IMR-90 (cell line): Measurements from ENCODE around the gene PRKCSH. TPM values are rescaled to one million over a fixed set of nuclear protein-coding genes. Genes with fewer than 3 reads are reported as not detected.
A peak's percentile ranks its signal among the peaks of the same experiment; 100 is the strongest.

ENCODE experiments used
- ATAC-seq: fragments of 200-7000 bp; cut with Tn5 transposase; 2 replicates; pipeline ENCODE4 v1.9.1; 2020; ENCODE audit warnings: low read depth, mild to moderate bottlenecking, moderate library complexity
- BruUV-seq: library from RNA; stranded (reverse); fragments of 400-500 nt; replicated peaks from 2 replicates; lab custom pipeline; 2021; lab: Mats Ljungman, UMichigan
- CTCF ChIA-PET: fragments of 300-600 bp; formaldehyde crosslinking; extraction: SDS; loops from one replicate; lab custom pipeline; 2021; ENCODE audit warnings: antibody characterized with exemption; lab: Yijun Ruan, JAX
- POLR2A ChIA-PET: fragments of 300-600 bp; sonication (Branson Sonifier 250); formaldehyde crosslinking; loops from one replicate; lab custom pipeline; 2022; ENCODE audit warnings: antibody characterized with exemption; ENCODE audit not compliant: unreplicated experiment; lab: Charles Lee
- DNase-seq: peaks from one replicate; pipeline ENCODE4 v3.0.0; 2013
- H2AFZ ChIP-seq: replicated peaks from 2 replicates; pipeline ENCODE3; 2013; ENCODE audit warnings: low read length, mild to moderate bottlenecking; ENCODE audit not compliant: poor library complexity
- H2AK5ac ChIP-seq: 2 replicates; pipeline ENCODE4 v1.6.1; 2013; ENCODE audit warnings: low read depth, low read length, inconsistent platforms
- H2AK9ac ChIP-seq: replicated peaks from 2 replicates; pipeline ENCODE3; 2013; ENCODE audit warnings: mild to moderate bottlenecking, low read depth, low read length, moderate library complexity; ENCODE audit not compliant: poor library complexity
- H2BK120ac ChIP-seq: 2 replicates; pipeline ENCODE4 v1.6.1; 2013; ENCODE audit warnings: low read depth, low read length, inconsistent platforms
- H2BK15ac ChIP-seq: 3 replicates; pipeline ENCODE4 v1.6.1; 2013; ENCODE audit warnings: low read depth, low read length, inconsistent platforms
- H2BK20ac ChIP-seq: 2 replicates; pipeline ENCODE4 v1.6.1; 2013; ENCODE audit warnings: low read depth, mild to moderate bottlenecking, inconsistent platforms, low read length, moderate library complexity
- H2BK5ac ChIP-seq: 2 replicates; pipeline ENCODE4 v1.6.1; 2013; ENCODE audit warnings: mild to moderate bottlenecking, low read depth, low read length, inconsistent platforms; ENCODE audit not compliant: poor library complexity, severe bottlenecking
- H3K14ac ChIP-seq: replicated peaks from 2 replicates; pipeline ENCODE4 v1.6.1; 2013; ENCODE audit warnings: low read depth, low read length, inconsistent platforms
- H3K18ac ChIP-seq: 2 replicates; pipeline ENCODE4 v1.6.1; 2013; ENCODE audit warnings: low read depth, low read length, control low read depth
- H3K23ac ChIP-seq: 2 replicates; pipeline ENCODE4 v1.6.1; 2013; ENCODE audit warnings: low read depth, low read length, inconsistent platforms
- H3K27ac ChIP-seq: 2 replicates; pipeline ENCODE4 v1.5.1; 2013; ENCODE audit warnings: mild to moderate bottlenecking, control low read depth, low read length; ENCODE audit not compliant: insufficient read depth
- H3K27me3 ChIP-seq: 2 replicates; pipeline ENCODE4 v1.6.1; 2013; ENCODE audit warnings: low read length; ENCODE audit not compliant: control insufficient read depth, insufficient read depth
- H3K36me3 ChIP-seq: 2 replicates; pipeline ENCODE4 v1.6.1; 2013; ENCODE audit warnings: low read length, mixed read lengths; ENCODE audit not compliant: control insufficient read depth, insufficient read depth
- H3K4ac ChIP-seq: 2 replicates; pipeline ENCODE4 v1.6.1; 2013; ENCODE audit warnings: low read depth, low read length, inconsistent platforms
- H3K4me1 ChIP-seq: 2 replicates; pipeline ENCODE4 v1.6.1; 2013; ENCODE audit warnings: low read length, mixed read lengths; ENCODE audit not compliant: control insufficient read depth, insufficient read depth
- H3K4me2 ChIP-seq: 2 replicates; pipeline ENCODE4 v1.6.1; 2013; ENCODE audit warnings: low read depth, mild to moderate bottlenecking, control low read depth, low read length, moderate library complexity
- H3K4me3 ChIP-seq: 2 replicates; pipeline ENCODE4 v1.5.1; 2013; ENCODE audit warnings: low read depth, mild to moderate bottlenecking, control low read depth, low read length, moderate library complexity; ENCODE audit not compliant: insufficient read depth
- H3K56ac ChIP-seq: 2 replicates; pipeline ENCODE4 v1.6.1; 2013; ENCODE audit warnings: low read length, inconsistent platforms; ENCODE audit not compliant: insufficient read depth; ENCODE audit errors: extremely low read depth
- H3K79me1 ChIP-seq, 2 experiments: 2 replicates each; pipeline ENCODE4 v1.6.1; 2013; ENCODE audit warnings: low read length in 2 of 2, inconsistent platforms in 1 of 2, low read depth in 1 of 2
- H3K9ac ChIP-seq: 2 replicates; pipeline ENCODE4 v1.6.1; 2013; ENCODE audit warnings: low read depth, low read length, control low read depth
- H3K9me1 ChIP-seq: 2 replicates; pipeline ENCODE4 v1.6.1; 2013; ENCODE audit warnings: low read length, inconsistent platforms; ENCODE audit not compliant: insufficient read depth
- H3K9me3 ChIP-seq: 2 replicates; pipeline ENCODE4 v1.6.1; 2013; ENCODE audit warnings: low read length; ENCODE audit not compliant: control insufficient read depth, insufficient read depth
- H4K20me1 ChIP-seq: 2 replicates; pipeline ENCODE4 v1.6.1; 2013; ENCODE audit warnings: low read length, inconsistent platforms; ENCODE audit not compliant: insufficient read depth
- H4K5ac ChIP-seq: 2 replicates; pipeline ENCODE4 v1.6.1; 2013; ENCODE audit warnings: mild to moderate bottlenecking, low read depth, low read length, control low read depth
- H4K8ac ChIP-seq, 2 experiments: 2 replicates each; pipeline ENCODE4 v1.6.1; 2013; ENCODE audit warnings: low read depth in 2 of 2, low read length in 2 of 2, control low read depth in 1 of 2, inconsistent platforms in 1 of 2
- H4K91ac ChIP-seq: 2 replicates; pipeline ENCODE4 v1.6.1; 2013; ENCODE audit warnings: low read depth, low read length, inconsistent platforms; ENCODE audit not compliant: insufficient read depth
- BHLHE40 ChIP-seq: fragments of 150-350 bp; IDR thresholded peaks from 2 replicates; pipeline ENCODE4 v1.6.1; 2016; ENCODE audit warnings: mild to moderate bottlenecking, low read depth, low read length
- CEBPB ChIP-seq: IDR thresholded peaks from 2 replicates; pipeline ENCODE4 v1.6.1; 2012; ENCODE audit warnings: low read depth, low read length, improper control_type of control experiment
- CHD1 ChIP-seq: IDR thresholded peaks from 2 replicates; pipeline ENCODE4 v1.6.1; 2012; ENCODE audit warnings: low read depth, low read length, improper control_type of control experiment
- ELK1 ChIP-seq: fragments of 150-350 bp; IDR thresholded peaks from 2 replicates; pipeline ENCODE4 v1.6.1; 2016; ENCODE audit warnings: low read depth, mild to moderate bottlenecking, low read length, moderate library complexity, borderline replicate concordance
- FOS ChIP-seq: fragments of 150-350 bp; IDR thresholded peaks from 2 replicates; pipeline ENCODE4 v1.6.1; 2016; ENCODE audit warnings: low read depth, low read length
- MAZ ChIP-seq: IDR thresholded peaks from 2 replicates; pipeline ENCODE4 v1.6.1; 2012; ENCODE audit warnings: low read depth, mild to moderate bottlenecking, low read length, improper control_type of control experiment, moderate library complexity, borderline replicate concordance
- MXI1 ChIP-seq: IDR thresholded peaks from 2 replicates; pipeline ENCODE4 v1.6.1; 2012; ENCODE audit warnings: low read depth, mild to moderate bottlenecking, low read length, moderate library complexity, borderline replicate concordance
- RAD21 ChIP-seq: IDR thresholded peaks from 2 replicates; pipeline ENCODE4 v1.6.1; 2012; ENCODE audit warnings: low read length, improper control_type of control experiment
- RCOR1 ChIP-seq: IDR thresholded peaks from 2 replicates; pipeline ENCODE4 v1.6.1; 2012; ENCODE audit warnings: mild to moderate bottlenecking, low read length, improper control_type of control experiment; ENCODE audit not compliant: insufficient replicate concordance
- SMC3 ChIP-seq: fragments of 150-350 bp; IDR thresholded peaks from 2 replicates; pipeline ENCODE4 v1.6.1; 2016; ENCODE audit warnings: low read depth, mild to moderate bottlenecking, antibody characterized with exemption, low read length, moderate library complexity
- WGBS, 2 experiments: methylation state at CpG; one replicate each; pipeline versions ENCODE4 v1.1.5 to v1.1.7; 2013; ENCODE audit warnings: missing lambda C conversion rate in 2 of 2; ENCODE audit not compliant: insufficient read length in 1 of 2; ENCODE audit errors: extremely low coverage in 2 of 2; 5-methylcytosine and 5-hydroxymethylcytosine counted together
- dilution Hi-C: fragments of 300-500 bp; cut with HindIII; formaldehyde crosslinking; loops from one replicate; pipeline ENCODE4 v1.14.3; 2018; ENCODE audit warnings: low sequenced_read_pairs; ENCODE audit not compliant: unreplicated experiment
- in situ Hi-C: fragments of 300-500 bp; cut with MboI; formaldehyde crosslinking; loops from 3 replicates; pipeline ENCODE4 v1.14.3; 2019; ENCODE audit warnings: low sequenced_read_pairs, inconsistent platforms, mixed read lengths
- intact Hi-C: fragments of 100-400 bp; cut with micrococcal nuclease; formaldehyde crosslinking; loops from 2 replicates; pipeline ENCODE4 v1.10.0; 2022
- polyA plus RNA-seq, 3 experiments: library from polyadenylated mRNA; depleted of rRNA; stranded (reverse); fragments of >200 nt; gene quantifications; 2 replicates each; pipeline ENCODE4 v1.2.3, GENCODE V29; 2012; ENCODE audit warnings: low replicate concordance in 1 of 3
- total RNA-seq: library from RNA; depleted of rRNA; stranded (reverse); fragments of >200 nt; gene quantifications from 2 replicates; pipeline ENCODE4 v1.2.3, GENCODE V29; 2012
- TF ChIP-seq, protein P1 (sequence below): fragments of 150-350 bp; IDR thresholded peaks from 2 replicates; pipeline ENCODE4 v1.6.1; 2017; ENCODE audit warnings: mild to moderate bottlenecking, antibody characterized with exemption, low read length, low read depth
- TF ChIP-seq, protein P2 (sequence below): conservative IDR thresholded peaks from 2 replicates; pipeline ENCODE4 v1.5.1; 2012; ENCODE audit warnings: mild to moderate bottlenecking, low read depth, low read length, improper control_type of control experiment

Gene PRKCSH
- total and polyA plus RNA-seq, 2 of the 4 experiments (the other 2 are of a cell fraction), result 36.0 to 252 TPM

DNA sequence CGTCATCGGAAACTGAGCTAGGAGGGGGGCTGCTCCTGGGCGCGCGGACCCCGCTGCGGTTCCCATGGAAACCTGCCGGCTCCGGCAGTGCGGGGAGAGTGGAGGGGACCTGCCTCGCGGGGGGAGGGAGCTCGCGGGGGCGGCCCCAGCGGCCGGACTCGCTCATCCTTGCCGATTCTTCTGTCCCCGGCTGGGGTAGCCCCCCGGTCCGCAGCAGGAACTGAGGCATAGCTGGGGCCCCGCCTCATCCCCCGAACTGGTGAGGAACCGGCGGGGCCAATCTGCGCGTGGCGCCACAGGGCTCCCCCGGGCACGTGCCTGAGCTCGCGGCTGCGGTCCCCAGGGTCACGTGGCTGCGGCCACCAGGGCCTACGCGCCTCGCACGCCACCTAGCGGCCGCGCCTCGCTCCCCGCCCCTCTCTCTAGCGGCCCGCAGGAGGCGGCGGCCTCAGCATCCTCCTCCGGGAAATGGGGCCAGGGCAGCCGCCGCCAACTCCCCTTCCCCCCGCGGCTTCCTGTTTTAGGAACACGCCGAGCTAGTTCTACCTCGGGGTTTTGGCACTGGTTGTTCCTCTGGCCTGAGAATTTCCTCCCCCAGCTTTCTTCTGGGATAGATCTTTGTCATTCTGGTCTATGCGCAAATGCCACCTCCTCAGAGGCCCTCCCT, 47.1 kb downstream of the PRKCSH start:
- Histone ChIP-seq H3K9me3 (no peaks in the 10 kb centered on the region), H2BK20ac (no peak overlapping the region), H4K91ac (no peak overlapping the region), H3K14ac (no peak overlapping the region), H3K56ac (no peak overlapping the region), H4K5ac (no peak overlapping the region), H2BK5ac (no peak overlapping the region), H3K18ac (no peak overlapping the region), H2AFZ (peak overlapping the region; percentile 81), H3K27me3 (peaks cover 42% of the 10 kb centered on the region), H3K4me2 (peak overlapping the region; percentile 60), H3K23ac (no peak overlapping the region), H3K9me1 (no peaks in the 10 kb centered on the region), H3K4me1 (peaks cover 2% of the 10 kb centered on the region; the same call in 1 of the 2 replicates), H3K9ac (no peak overlapping the region), H4K8ac (no peak overlapping the region; a peak in 1 of 4 replicates), H3K27ac (no peak overlapping the region), H3K4ac (no peak overlapping the region), H4K20me1 (no peaks in the 10 kb centered on the region), H3K4me3 (peak overlapping the region; percentile 49), H2BK15ac (no peak overlapping the region), H2AK5ac (no peak overlapping the region), H2AK9ac (peak overlapping the region; percentile 76), H2BK120ac (no peak overlapping the region), H3K36me3 (0 out of 2 replicates have a peak, but pooled peaks cover 2% of the 10 kb centered on the region), H3K79me1 (no peaks in the 10 kb centered on the region)
- intact Hi-C loops (loop anchor here (1.0 to 5.0 kb wide), 4 partner anchors 102 to 345 kb away; no protein-coding TSS in a partner anchor), in situ Hi-C loops (no loop called here), dilution Hi-C loops (no loop called here)
- DNase-seq (peak; percentile 72), ATAC-seq (peak; percentile 83)
- 3% methylated on average over 31 of the region's 58 CpGs; no CpG with 5 or more reads in 1 of the 2 experiments for WGBS, 2 experiments
- peak; percentile 81 for TF ChIP-seq RAD21
- TF ChIP-seq RCOR1, result peak; percentile 96
- TF ChIP-seq, protein P1, sequence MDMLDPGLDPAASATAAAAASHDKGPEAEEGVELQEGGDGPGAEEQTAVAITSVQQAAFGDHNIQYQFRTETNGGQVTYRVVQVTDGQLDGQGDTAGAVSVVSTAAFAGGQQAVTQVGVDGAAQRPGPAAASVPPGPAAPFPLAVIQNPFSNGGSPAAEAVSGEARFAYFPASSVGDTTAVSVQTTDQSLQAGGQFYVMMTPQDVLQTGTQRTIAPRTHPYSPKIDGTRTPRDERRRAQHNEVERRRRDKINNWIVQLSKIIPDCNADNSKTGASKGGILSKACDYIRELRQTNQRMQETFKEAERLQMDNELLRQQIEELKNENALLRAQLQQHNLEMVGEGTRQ, result peak; percentile 98
- TF ChIP-seq CHD1, result 0 out of 2 replicates have a peak, but pooled peaks have one; percentile 56
- TF ChIP-seq, protein P2, sequence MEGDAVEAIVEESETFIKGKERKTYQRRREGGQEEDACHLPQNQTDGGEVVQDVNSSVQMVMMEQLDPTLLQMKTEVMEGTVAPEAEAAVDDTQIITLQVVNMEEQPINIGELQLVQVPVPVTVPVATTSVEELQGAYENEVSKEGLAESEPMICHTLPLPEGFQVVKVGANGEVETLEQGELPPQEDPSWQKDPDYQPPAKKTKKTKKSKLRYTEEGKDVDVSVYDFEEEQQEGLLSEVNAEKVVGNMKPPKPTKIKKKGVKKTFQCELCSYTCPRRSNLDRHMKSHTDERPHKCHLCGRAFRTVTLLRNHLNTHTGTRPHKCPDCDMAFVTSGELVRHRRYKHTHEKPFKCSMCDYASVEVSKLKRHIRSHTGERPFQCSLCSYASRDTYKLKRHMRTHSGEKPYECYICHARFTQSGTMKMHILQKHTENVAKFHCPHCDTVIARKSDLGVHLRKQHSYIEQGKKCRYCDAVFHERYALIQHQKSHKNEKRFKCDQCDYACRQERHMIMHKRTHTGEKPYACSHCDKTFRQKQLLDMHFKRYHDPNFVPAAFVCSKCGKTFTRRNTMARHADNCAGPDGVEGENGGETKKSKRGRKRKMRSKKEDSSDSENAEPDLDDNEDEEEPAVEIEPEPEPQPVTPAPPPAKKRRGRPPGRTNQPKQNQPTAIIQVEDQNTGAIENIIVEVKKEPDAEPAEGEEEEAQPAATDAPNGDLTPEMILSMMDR, result peak; percentile 97
- TF ChIP-seq FOS, result no peak
- TF ChIP-seq MAZ, result peak; percentile 58; the same call in 1 of the 2 replicates
- TF ChIP-seq ELK1, result no peak
- no peak for TF ChIP-seq CEBPB
- TF ChIP-seq SMC3, result peak; percentile 64
- peak; percentile 86; the same call in 1 of the 2 replicates for TF ChIP-seq MXI1
- peak; percentile 99 for TF ChIP-seq BHLHE40
- ChIA-PET CTCF (interaction anchor here (0.6 to 1.7 kb wide), 9 partner anchors 14 to 239 kb away, joined by 3 to 11 read pairs (median 5); partner anchors contain the start of genes ODAD3 and PRKCSH), POLR2A (interaction anchor here (0.9 kb wide), 1 partner anchor 188 kb away, joined by 4 read pairs; no protein-coding TSS in a partner anchor)
- BruUV-seq, result no TSS peak
